Measurements from ENCODE around the gene SNX20. TPM values are rescaled to one million over a fixed set of nuclear protein-coding genes. Genes with fewer than 3 reads are reported as not detected.

Gene SNX20
- not detected in 2 replicates for total RNA-seq (2012; rRNA removed)
- not detected in 2 replicates for polyA plus RNA-seq (2012; rRNA removed)
- polyA plus RNA-seq (2012; cell fraction: cytosol; rRNA removed), result not detected in 2 replicates
- polyA plus RNA-seq (2012; cell fraction: nucleus; rRNA removed; ENCODE audit: low replicate concordance), result not detected in 2 replicates
- Bru-seq, nascent RNA, result not detected
- not detected for BruChase-seq, experiment 1, labeled RNA remaining after a 6-hour chase
- not detected for BruChase-seq, experiment 2, labeled RNA remaining after a 2-hour chase
- long read RNA-seq, result 0 reads

DNA sequence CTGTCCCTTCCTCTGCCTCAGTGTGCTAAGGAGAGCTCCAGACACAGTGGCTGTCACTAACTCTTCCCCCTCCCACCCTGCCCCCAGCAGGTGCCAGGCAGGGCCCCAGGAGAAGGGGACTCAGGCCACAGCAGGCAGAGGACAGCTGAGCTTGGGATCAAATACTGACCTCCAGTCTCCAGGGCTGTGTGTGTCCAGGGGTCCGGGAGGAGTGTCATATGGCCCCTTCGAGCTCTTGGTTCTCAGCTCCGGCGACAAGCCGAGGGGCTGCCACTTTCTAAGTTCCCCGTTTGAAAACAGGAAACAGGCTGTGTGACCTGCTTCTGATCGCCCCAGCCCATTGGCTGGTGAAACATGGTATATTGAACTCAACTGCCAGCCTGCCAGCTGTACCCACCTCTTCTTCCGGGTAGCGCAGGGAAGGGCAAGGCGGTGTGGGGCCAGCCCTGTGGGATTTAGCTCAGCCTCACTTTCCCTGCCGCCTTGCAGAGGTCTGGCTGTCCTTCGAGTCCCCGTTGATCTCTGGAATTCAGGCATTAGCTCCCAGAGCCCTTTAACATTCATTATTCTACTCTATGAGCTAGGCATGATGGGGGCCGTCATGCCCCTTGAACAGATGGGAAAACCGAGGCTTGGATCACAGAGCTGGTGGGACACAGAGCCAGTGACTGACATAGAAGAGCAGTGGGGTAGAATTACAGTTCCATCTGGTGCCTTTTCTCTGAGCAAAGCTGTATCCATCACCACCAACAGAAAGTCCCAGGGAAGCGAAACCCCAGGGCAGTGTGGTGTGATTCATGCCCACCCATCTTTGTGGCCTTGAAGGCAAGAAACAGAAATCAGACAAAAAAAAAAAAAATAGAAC is at the start of gene SNX20:
SNX20 (minus strand) TSS at position 292 of the 865 bp plus-strand sequence. CDS start 3,786 bp downstream, outside the sequence.
- Histone ChIP-seq H3K4me2 (ENCODE audit: low read depth, low read length) (no peak within 1 kb of the TSS), H3K27me3 (ENCODE audit: control insufficient read depth, insufficient read depth, low read length) (peaks cover 2% of the 10 kb centered on the region; the same call in 1 of the 2 replicates), H3K4me3 (ENCODE audit: insufficient read depth, low read depth, low read length) (no peak within 1 kb of the TSS), H2AK5ac (ENCODE audit: low read depth, low read length) (no peak within 1 kb of the TSS), H3K4me1 (ENCODE audit: control insufficient read depth, insufficient read depth, low read length) (no peaks in the 10 kb centered on the region), H2BK15ac (ENCODE audit: low read depth, low read length) (no peak within 1 kb of the TSS), H3K18ac (ENCODE audit: low read depth, low read length) (no peak within 1 kb of the TSS), H3K36me3 (ENCODE audit: control insufficient read depth, insufficient read depth, low read length) (no peaks in the 10 kb centered on the region), H2BK120ac (ENCODE audit: low read depth, low read length) (no peak within 1 kb of the TSS), H3K4ac (ENCODE audit: low read depth, low read length) (no peak within 1 kb of the TSS), H3K23ac (ENCODE audit: low read depth, low read length) (no peak within 1 kb of the TSS), H2AFZ (replicated peaks; ENCODE audit: low read length, poor library complexity) (no peak within 1 kb of the TSS), H3K14ac (replicated peaks; ENCODE audit: low read depth, low read length) (no peak within 1 kb of the TSS), H2AK9ac (replicated peaks; ENCODE audit: low read depth, low read length, poor library complexity) (no peak within 1 kb of the TSS), H4K8ac (ENCODE audit: low read depth in 2 of 2, low read length in 2 of 2) (no peak within 1 kb of the TSS), H3K9me1 (ENCODE audit: insufficient read depth, low read length) (no peaks in the 10 kb centered on the region), H2BK5ac (ENCODE audit: low read depth, low read length, poor library complexity, severe bottlenecking) (no peak within 1 kb of the TSS), H3K56ac (ENCODE audit: extremely low read depth, insufficient read depth, low read length) (no peak within 1 kb of the TSS), H3K27ac (ENCODE audit: insufficient read depth, low read length) (no peak within 1 kb of the TSS), H4K91ac (ENCODE audit: insufficient read depth, low read depth, low read length) (no peak within 1 kb of the TSS), H4K20me1 (ENCODE audit: insufficient read depth, low read length) (no peaks in the 10 kb centered on the region), H2BK20ac (ENCODE audit: low read depth, low read length) (no peak within 1 kb of the TSS), H3K79me1 (ENCODE audit: low read depth in 1 of 2, low read length in 2 of 2) (no peaks in the 10 kb centered on the region), H3K9ac (ENCODE audit: low read depth, low read length) (no peak within 1 kb of the TSS), H3K9me3 (ENCODE audit: control insufficient read depth, insufficient read depth, low read length) (no peaks in the 10 kb centered on the region), H4K5ac (ENCODE audit: low read depth, low read length) (no peak within 1 kb of the TSS)
- dilution Hi-C loops (cut with HindIII; ENCODE audit: low sequenced_read_pairs, unreplicated experiment) (no loop called here), intact Hi-C loops (cut with micrococcal nuclease) (no loop called here), in situ Hi-C loops (cut with MboI; ENCODE audit: low sequenced_read_pairs) (loop anchor here (10.0 kb wide), 1 partner anchor 124 kb away; no protein-coding TSS in a partner anchor)
- DNase-seq (no peak), ATAC-seq (ENCODE audit: low read depth) (no peak)
- BruUV-seq (replicated peaks), result no TSS peak
- POLR2A ChIA-PET (ENCODE audit: unreplicated experiment), result no interaction called here
- no peak for TF ChIP-seq POLR2A (IDR thresholded peaks at IDR 0.05; ENCODE audit: low read depth, low read length)
- CTCF ChIA-PET, result interaction anchor here (0.9 to 1.2 kb wide), 2 partner anchors 14 to 125 kb away, joined by 3 to 4 read pairs; no protein-coding TSS in a partner anchor
- 60% methylated on average over 10 of the region's 16 CpGs; no CpG with 5 or more reads in 1 of the 2 experiments for WGBS, 2 experiments (ENCODE audit: extremely low coverage in 2 of 2, insufficient read length in 1 of 2)

Data from IMR-90 (cell line).